NCI-H524 treated with DMSO at 0.1 percent for 48 hours (cell line): ENCODE measurements around the gene NCOA7.
A peak's percentile ranks its signal among the peaks of the same experiment; 100 is the strongest.
"Not testable (repeated sequence)": the region's sequence is repeated elsewhere in the genome, so short reads cannot be mapped to it uniquely, and the experiment has no call there.

ENCODE experiments used
- DNase-seq: peaks from one replicate; lab custom pipeline; 2025; lab: John Stamatoyannopoulos, UW

NCOA7 gene

GRCh38 chr6:125841356-125842090 lies 50.8 kb downstream of the NCOA7 start:
- DNase-seq: no peak

- no peak for DNase-seq
Observed at GRCh38 chr6:125842091-125842626, 51.4 kb downstream of the NCOA7 start.

- DNase-seq: no peak
Observed at GRCh38 chr6:125843593-125843992, 52.8 kb downstream of the NCOA7 start.

- DNase-seq: no peak
Observed at GRCh38 chr6:125844989-125845388, 54.2 kb downstream of the NCOA7 start.

GRCh38 chr6:125846292-125847024 lies 55.7 kb downstream of the NCOA7 start:
- no peak for DNase-seq

- DNase-seq: not testable (repeated sequence)
Observed at GRCh38 chr6:125848286-125848685, 57.5 kb downstream of the NCOA7 start.

GRCh38 chr6:125850361-125850760 lies 59.6 kb downstream of the NCOA7 start:
- no peak for DNase-seq

- DNase-seq: no peak
Observed at GRCh38 chr6:125852587-125852986, 61.8 kb downstream of the NCOA7 start.

- DNase-seq: no peak
Observed at GRCh38 chr6:125853168-125853567, 62.4 kb downstream of the NCOA7 start.

GRCh38 chr6:125853756-125854155 lies 63.0 kb downstream of the NCOA7 start:
- no peak for DNase-seq

GRCh38 chr6:125854355-125854754 lies 63.6 kb downstream of the NCOA7 start:
- DNase-seq: no peak

- DNase-seq: no peak
Observed at GRCh38 chr6:125855783-125856182, 65.0 kb downstream of the NCOA7 start.

GRCh38 chr6:125857846-125858245 lies 67.1 kb downstream of the NCOA7 start:
- no peak for DNase-seq

- peak; percentile 26 for DNase-seq
Observed at GRCh38 chr6:125858427-125859320, 67.9 kb downstream of the NCOA7 start.

- DNase-seq: no peak
Observed at GRCh38 chr6:125859727-125860126, 69.0 kb downstream of the NCOA7 start.

GRCh38 chr6:125863023-125863422 lies 72.3 kb downstream of the NCOA7 start:
- DNase-seq: no peak

GRCh38 chr6:125865015-125865414 lies 74.3 kb downstream of the NCOA7 start:
- no peak for DNase-seq

GRCh38 chr6:125866433-125866832 lies 75.7 kb downstream of the NCOA7 start:
- no peak for DNase-seq

- DNase-seq: no peak
Observed at GRCh38 chr6:125867483-125867942, 76.8 kb downstream of the NCOA7 start.

GRCh38 chr6:125868252-125868651 lies 77.5 kb downstream of the NCOA7 start:
- DNase-seq: no peak

- DNase-seq: no peak
Observed at GRCh38 chr6:125868678-125869395, 78.1 kb downstream of the NCOA7 start.
